K562 (cell line): ENCODE data around the gene RAPGEF5. TPM values are rescaled to one million over a fixed set of nuclear protein-coding genes. Genes with fewer than 3 reads are reported as not detected.

Experiments
- ATF3 ChIP-seq, 2 experiments: fragments of 450-650 bp in 1 of 2; sonication (generic) in 1 of 2; formaldehyde crosslinking in 1 of 2; IDR thresholded peaks in 1 of 2; conservative IDR thresholded peaks in 1 of 2; 2 replicates each; pipeline versions ENCODE4 v1.6.1 to v1.8.1; 2016 to 2023; ENCODE audit warnings: mild to moderate bottlenecking in 2 of 2, moderate library complexity in 2 of 2, inconsistent platforms in 1 of 2, missing genetic modification reagents in 1 of 2
- BDP1 ChIP-seq: IDR thresholded peaks from 3 replicates; pipeline ENCODE4 v1.6.1; 2011; ENCODE audit not compliant: insufficient read length, insufficient read depth
- C11orf30 ChIP-seq: fragments of 450-650 bp; IDR thresholded peaks from 2 replicates; pipeline ENCODE4 v1.6.1; 2016; ENCODE audit warnings: low read depth, mild to moderate bottlenecking
- CBX8 ChIP-seq: fragments of 200-600 bp; sonication (generic); IDR thresholded peaks from 2 replicates; pipeline ENCODE4 v1.6.1; 2012; ENCODE audit warnings: borderline replicate concordance, mixed run types, low read depth, mild to moderate bottlenecking, moderate library complexity, mixed read lengths, low read length, control low read depth, inconsistent platforms; ENCODE audit not compliant: poor library complexity, severe bottlenecking; ENCODE audit errors: extremely low read depth
- CREB1 ChIP-seq, 2 experiments: sonication (generic) in 1 of 2; formaldehyde crosslinking in 1 of 2; IDR thresholded peaks; 2 replicates each; pipeline versions ENCODE4 v1.6.1 to v1.8.0; 2012 to 2022; ENCODE audit warnings: inconsistent platforms in 1 of 2, mild to moderate bottlenecking in 1 of 2, missing genetic modification reagents in 1 of 2, moderate library complexity in 1 of 2
- CTBP1 ChIP-seq: fragments of 450-650 bp; IDR thresholded peaks from 2 replicates; pipeline ENCODE4 v1.6.1; 2016; ENCODE audit warnings: borderline replicate concordance
- ELF1 ChIP-seq: fragments of 200-800 bp; sonication (Bioruptor generic); IDR thresholded peaks from 2 replicates; pipeline ENCODE4 v1.6.1; 2016; ENCODE audit warnings: missing genetic modification characterization, missing compliant biosample characterization
- EZH2 ChIP-seq: IDR thresholded peaks from 2 replicates; pipeline ENCODE4 v1.6.1; 2012; ENCODE audit warnings: low read depth, mild to moderate bottlenecking, inconsistent platforms, low read length, borderline replicate concordance
- FOXP4 ChIP-seq: sonication (generic); formaldehyde crosslinking; IDR thresholded peaks from 2 replicates; pipeline ENCODE4 v1.8.0; 2022; ENCODE audit warnings: mild to moderate bottlenecking, missing genetic modification reagents, borderline replicate concordance
- HDAC6 ChIP-seq: IDR thresholded peaks from 2 replicates; pipeline ENCODE4 v1.6.1; 2012; ENCODE audit warnings: low read depth, mild to moderate bottlenecking, control low read depth, inconsistent platforms, low read length, moderate library complexity
- JUND ChIP-seq, 2 experiments: IDR thresholded peaks; 2 replicates in 1 of 2; 3 replicates in 1 of 2; pipeline ENCODE4 v1.6.1; 2011; ENCODE audit warnings: borderline replicate concordance in 2 of 2, low read depth in 2 of 2, low read length in 2 of 2, improper control_type of control experiment in 1 of 2, missing biosample characterization in 1 of 2, missing genetic modification characterization in 1 of 2, missing genetic modification reagents in 1 of 2
- MCM2 ChIP-seq: fragments of 450-650 bp; IDR thresholded peaks from 2 replicates; pipeline ENCODE4 v1.6.1; 2017; ENCODE audit warnings: low read depth, mild to moderate bottlenecking
- PHF20 ChIP-seq: fragments of 450-650 bp; IDR thresholded peaks from 2 replicates; pipeline ENCODE4 v1.6.1; 2018; ENCODE audit not compliant: partially characterized antibody
- PREB ChIP-seq: sonication (generic); formaldehyde crosslinking; IDR thresholded peaks from 2 replicates; pipeline ENCODE4 v1.8.1; 2023; ENCODE audit warnings: mild to moderate bottlenecking, missing genetic modification reagents
- RBM25 ChIP-seq: fragments of 200-400 bp; formaldehyde crosslinking; IDR thresholded peaks from 2 replicates; pipeline ENCODE4 v1.6.1; 2018; ENCODE audit warnings: low read length, low read depth, moderate library complexity; ENCODE audit not compliant: severe bottlenecking
- RFX7 ChIP-seq: fragments of 250-450 bp; sonication (Bioruptor Pico); IDR thresholded peaks from 2 replicates; pipeline ENCODE4 v1.5.1; 2021; ENCODE audit warnings: mild to moderate bottlenecking
- SMARCA4 ChIP-seq: fragments of 450-650 bp; IDR thresholded peaks from 2 replicates; pipeline ENCODE4 v1.6.1; 2016
- TCF7 ChIP-seq: sonication (generic); IDR thresholded peaks from 2 replicates; pipeline ENCODE4 v1.6.1; 2016; ENCODE audit warnings: antibody characterized with exemption, borderline replicate concordance
- ZNF77 ChIP-seq: fragments of 250-450 bp; sonication (Bioruptor Pico); IDR thresholded peaks from 2 replicates; pipeline ENCODE4 v1.5.0; 2020
- polyA plus RNA-seq, 8 experiments: library from polyadenylated mRNA; depleted of rRNA in 4 of 8; stranded (reverse) in 5 of 8; unstranded in 3 of 8; fragments of >200 nt; fragmentation: Nextera tagmentation in 2 of 8; fragmentation: Illumina TruSeq in 1 of 8; extraction: Ambion mirVana in 2 of 8; extraction: Trizol in 1 of 8; gene quantifications; 2 replicates each; pipeline versions ENCODE4 v1.2.1 to v1.2.3, GENCODE V29; 2011 to 2014; ENCODE audit warnings: inconsistent platforms in 1 of 8, missing spikeins in 1 of 8
- total RNA-seq, 7 experiments: library from RNA; depleted of rRNA in 6 of 7; stranded (reverse); fragments of >200 nt in 6 of 7; fragmentation: Illumina TruSeq in 2 of 7; extraction: Trizol in 2 of 7; gene quantifications; 2 replicates each; pipeline versions ENCODE4 v1.2.1 to v1.2.3, GENCODE V29; 2011 to 2021; ENCODE audit warnings: low replicate concordance in 1 of 7
- TF ChIP-seq, protein P1 (sequence below): fragments of 450-650 bp; formaldehyde crosslinking; conservative IDR thresholded peaks from 2 replicates; pipeline ENCODE4 v1.4.0; 2022; ENCODE audit warnings: mild to moderate bottlenecking, missing genetic modification characterization
- TF ChIP-seq, protein P2 (sequence below): sonication (generic); formaldehyde crosslinking; IDR thresholded peaks from 2 replicates; pipeline ENCODE4 v1.8.1; 2022; ENCODE audit warnings: missing genetic modification reagents

The RAPGEF5 gene
- total and polyA plus RNA-seq, 9 of the 15 experiments (the other 6 are each of a cell fraction or from before 2014, with no cell fraction given) = 0.39 to 2.0 (median 1.1) TPM

- TF ChIP-seq PHF20 (no peak), RFX7 (CRISPR knock-in tag) (no peak), PREB (CRISPR knock-in tag) (no peak), CBX8 (no peak), SMARCA4 (peak; percentile 78), CREB1 (IDR thresholded peaks at IDR 0.05) (no peak), CREB1 (CRISPR knock-in tag; IDR thresholded peaks at IDR 0.05) (no peak), MCM2 (no peak), ATF3 (IDR thresholded peaks at IDR 0.05) (peak; percentile 18; the same call in 1 of the 2 replicates), ATF3 (CRISPR knock-in tag; conservative IDR thresholded peaks at IDR 0.05) (no peak), ZNF77 (CRISPR knock-in tag) (no peak), C11orf30 (peak; percentile 86), ELF1 (no peak), JUND (IDR thresholded peaks at IDR 0.05; ENCODE audit: borderline replicate concordance, low read depth, low read length) (peak; percentile 48; the same call in 1 of the 2 replicates), JUND (tag; IDR thresholded peaks at IDR 0.05; ENCODE audit: borderline replicate concordance, low read depth, low read length) (no peak; the same call in 2 of the 3 replicates), RBM25 (no peak), CTBP1 (peak; percentile 78; the same call in 1 of the 2 replicates), BDP1 (no peak), FOXP4 (CRISPR knock-in tag) (no peak), TCF7 (no peak), HDAC6 (no peak), EZH2 (no peak)
- TF ChIP-seq, protein P1, sequence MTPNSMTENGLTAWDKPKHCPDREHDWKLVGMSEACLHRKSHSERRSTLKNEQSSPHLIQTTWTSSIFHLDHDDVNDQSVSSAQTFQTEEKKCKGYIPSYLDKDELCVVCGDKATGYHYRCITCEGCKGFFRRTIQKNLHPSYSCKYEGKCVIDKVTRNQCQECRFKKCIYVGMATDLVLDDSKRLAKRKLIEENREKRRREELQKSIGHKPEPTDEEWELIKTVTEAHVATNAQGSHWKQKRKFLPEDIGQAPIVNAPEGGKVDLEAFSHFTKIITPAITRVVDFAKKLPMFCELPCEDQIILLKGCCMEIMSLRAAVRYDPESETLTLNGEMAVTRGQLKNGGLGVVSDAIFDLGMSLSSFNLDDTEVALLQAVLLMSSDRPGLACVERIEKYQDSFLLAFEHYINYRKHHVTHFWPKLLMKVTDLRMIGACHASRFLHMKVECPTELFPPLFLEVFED (CRISPR knock-in tag) = no peak
- TF ChIP-seq, protein P2, sequence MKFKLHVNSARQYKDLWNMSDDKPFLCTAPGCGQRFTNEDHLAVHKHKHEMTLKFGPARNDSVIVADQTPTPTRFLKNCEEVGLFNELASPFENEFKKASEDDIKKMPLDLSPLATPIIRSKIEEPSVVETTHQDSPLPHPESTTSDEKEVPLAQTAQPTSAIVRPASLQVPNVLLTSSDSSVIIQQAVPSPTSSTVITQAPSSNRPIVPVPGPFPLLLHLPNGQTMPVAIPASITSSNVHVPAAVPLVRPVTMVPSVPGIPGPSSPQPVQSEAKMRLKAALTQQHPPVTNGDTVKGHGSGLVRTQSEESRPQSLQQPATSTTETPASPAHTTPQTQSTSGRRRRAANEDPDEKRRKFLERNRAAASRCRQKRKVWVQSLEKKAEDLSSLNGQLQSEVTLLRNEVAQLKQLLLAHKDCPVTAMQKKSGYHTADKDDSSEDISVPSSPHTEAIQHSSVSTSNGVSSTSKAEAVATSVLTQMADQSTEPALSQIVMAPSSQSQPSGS (CRISPR knock-in tag) = no peak
Measured at GRCh38 chr7:22317632-22318031, 39.3 kb downstream of the RAPGEF5 start (continued).
